ENCODE data around the gene GPR89A. TPM values are rescaled to one million over a fixed set of nuclear protein-coding genes. Genes with fewer than 3 reads are reported as not detected.
"Not testable (repeated sequence)": the region's sequence is repeated elsewhere in the genome, so short reads cannot be mapped to it uniquely, and the experiment has no call there.

Gene GPR89A
- total RNA-seq, 1 donor from 2014 or later, result 38.0 TPM

GRCh38 chr1:145710291-145711027 lies 102.7 kb downstream of the GPR89A start:
- no peaks in the 10 kb centered on the region for H3K9me3 Mint-ChIP-seq
- H3K27me3 Mint-ChIP-seq (ENCODE audit: insufficient read depth), result peaks cover 11% of the 10 kb centered on the region
- H3K4me1 Mint-ChIP-seq (ENCODE audit: low read depth), result peaks cover 5% of the 10 kb centered on the region
- no peak for DNase-seq (ENCODE audit: low spot score)
- H3K36me3 Mint-ChIP-seq (ENCODE audit: low read depth), result no peaks in the 10 kb centered on the region
- no peak overlapping the region for H3K27ac Mint-ChIP-seq
- H3K4me3 Mint-ChIP-seq, result no peak overlapping the region
- intact Hi-C loops (cut with micrococcal nuclease), result no loop called here

GRCh38 chr1:145711213-145711651 lies 103.4 kb downstream of the GPR89A start:
- Mint-ChIP-seq H3K27me3 (ENCODE audit: insufficient read depth) (peaks cover 9% of the 10 kb centered on the region), H3K9me3 (no peaks in the 10 kb centered on the region), H3K4me3 (no peak overlapping the region), H3K4me1 (ENCODE audit: low read depth) (peaks cover 5% of the 10 kb centered on the region), H3K36me3 (ENCODE audit: low read depth) (no peaks in the 10 kb centered on the region), H3K27ac (no peak overlapping the region)
- DNase-seq (ENCODE audit: low spot score), result no peak
- intact Hi-C loops (cut with micrococcal nuclease), result no loop called here

GRCh38 chr1:145714524-145715111 lies 106.8 kb downstream of the GPR89A start:
- no peak overlapping the region for H3K4me3 Mint-ChIP-seq

GRCh38 chr1:145716641-145717345 lies 109.0 kb downstream of the GPR89A start:
- no peak overlapping the region for H3K27ac Mint-ChIP-seq
- H3K4me1 Mint-ChIP-seq (ENCODE audit: low read depth), result peaks cover 23% of the 10 kb centered on the region
- no peak for DNase-seq (ENCODE audit: low spot score)
- no peak overlapping the region for H3K4me3 Mint-ChIP-seq
- no peaks in the 10 kb centered on the region for H3K36me3 Mint-ChIP-seq (ENCODE audit: low read depth)
- H3K9me3 Mint-ChIP-seq, result no peaks in the 10 kb centered on the region
- intact Hi-C loops (cut with micrococcal nuclease), result no loop called here
- peaks cover 15% of the 10 kb centered on the region for H3K27me3 Mint-ChIP-seq (ENCODE audit: insufficient read depth)

More at GRCh38 chr1:145714524-145715111, 106.8 kb downstream of the GPR89A start:
- H3K4me1 Mint-ChIP-seq (ENCODE audit: low read depth), result peaks cover 9% of the 10 kb centered on the region
- no peaks in the 10 kb centered on the region for H3K36me3 Mint-ChIP-seq (ENCODE audit: low read depth)
- H3K27ac Mint-ChIP-seq, result no peak overlapping the region
- no peaks in the 10 kb centered on the region for H3K9me3 Mint-ChIP-seq
- intact Hi-C loops (cut with micrococcal nuclease), result no loop called here
- no peak for DNase-seq (ENCODE audit: low spot score)
- H3K27me3 Mint-ChIP-seq (ENCODE audit: insufficient read depth), result peaks cover 5% of the 10 kb centered on the region

- intact Hi-C loops (cut with micrococcal nuclease), result no loop called here
- peaks cover 23% of the 10 kb centered on the region for H3K27me3 Mint-ChIP-seq (ENCODE audit: insufficient read depth)
- peaks cover 23% of the 10 kb centered on the region for H3K4me1 Mint-ChIP-seq (ENCODE audit: low read depth)
- no peak overlapping the region for H3K4me3 Mint-ChIP-seq
- no peak overlapping the region for H3K27ac Mint-ChIP-seq
- no peaks in the 10 kb centered on the region for H3K36me3 Mint-ChIP-seq (ENCODE audit: low read depth)
- no peak for DNase-seq (ENCODE audit: low spot score)
- no peaks in the 10 kb centered on the region for H3K9me3 Mint-ChIP-seq
Measured at GRCh38 chr1:145717833-145718232, 110.0 kb downstream of the GPR89A start.

- H3K27ac Mint-ChIP-seq; DNase-seq (ENCODE audit: low spot score); H3K9me3 Mint-ChIP-seq; H3K4me3 Mint-ChIP-seq; H3K36me3 Mint-ChIP-seq (ENCODE audit: low read depth); intact Hi-C loops (cut with micrococcal nuclease): not testable (repeated sequence)
- peaks cover 25% of the 10 kb centered on the region for H3K27me3 Mint-ChIP-seq (ENCODE audit: insufficient read depth)
- H3K4me1 Mint-ChIP-seq (ENCODE audit: low read depth), result peaks cover 23% of the 10 kb centered on the region
Measured at GRCh38 chr1:145718465-145718864, 110.7 kb downstream of the GPR89A start.

GRCh38 chr1:145719230-145720079 lies 111.7 kb downstream of the GPR89A start, which contains the start of gene CD160:
Gene CD160, plus strand, starts transcription at chr1:145719499. Its CDS starts 8,829 bp downstream, at chr1:145728328.
- Mint-ChIP-seq H3K4me3 (no peak within 1 kb of the TSS), H3K9me3 (no peaks in the 10 kb centered on the region), H3K27ac (no peak within 1 kb of the TSS), H3K36me3 (ENCODE audit: low read depth) (no peaks in the 10 kb centered on the region), H3K27me3 (ENCODE audit: insufficient read depth) (peaks cover 25% of the 10 kb centered on the region), H3K4me1 (ENCODE audit: low read depth) (peaks cover 23% of the 10 kb centered on the region)
- DNase-seq (ENCODE audit: low spot score), result no peak
- intact Hi-C loops (cut with micrococcal nuclease), result loop anchor here (5.0 kb wide), 2 partner anchors 103 to 122 kb away; partner anchors contain the start of genes POLR3C and RNF115

Other genes starting within 250 kb of the GPR89A start
- 1.2 TPM in 2 replicates for gene NBPF20, start 182.4 kb upstream of the GPR89A start, total RNA-seq
- 0.18 TPM in 1 of 2 replicates, not detected in the other for gene PDZK1, start 99.4 kb downstream of the GPR89A start, total RNA-seq
- 0.27 TPM in 1 of 2 replicates, not detected in the other for gene CD160, start 111.5 kb downstream of the GPR89A start, total RNA-seq
- 18.8 and 20.0 TPM in 2 replicates for gene RNF115, start 216.1 kb downstream of the GPR89A start, total RNA-seq
- gene POLR3C, start 216.2 kb downstream of the GPR89A start, total RNA-seq, result 44.5 and 47.2 TPM in 2 replicates
- 3.0 TPM in 2 replicates for gene NUDT17, start 237.6 kb downstream of the GPR89A start, total RNA-seq